Kidney tubule cell (primary cell): ENCODE measurements around the gene OMG.
"Not testable (repeated sequence)": the region's sequence is repeated elsewhere in the genome, so short reads cannot be mapped to it uniquely, and the experiment has no call there.

Experiments
- DNase-seq: peaks from one replicate; pipeline ENCODE4 v3.0.0-alpha.2; 2018; ENCODE audit warnings: low spot score

The OMG gene, protein sequence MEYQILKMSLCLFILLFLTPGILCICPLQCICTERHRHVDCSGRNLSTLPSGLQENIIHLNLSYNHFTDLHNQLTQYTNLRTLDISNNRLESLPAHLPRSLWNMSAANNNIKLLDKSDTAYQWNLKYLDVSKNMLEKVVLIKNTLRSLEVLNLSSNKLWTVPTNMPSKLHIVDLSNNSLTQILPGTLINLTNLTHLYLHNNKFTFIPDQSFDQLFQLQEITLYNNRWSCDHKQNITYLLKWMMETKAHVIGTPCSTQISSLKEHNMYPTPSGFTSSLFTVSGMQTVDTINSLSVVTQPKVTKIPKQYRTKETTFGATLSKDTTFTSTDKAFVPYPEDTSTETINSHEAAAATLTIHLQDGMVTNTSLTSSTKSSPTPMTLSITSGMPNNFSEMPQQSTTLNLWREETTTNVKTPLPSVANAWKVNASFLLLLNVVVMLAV

DNA sequence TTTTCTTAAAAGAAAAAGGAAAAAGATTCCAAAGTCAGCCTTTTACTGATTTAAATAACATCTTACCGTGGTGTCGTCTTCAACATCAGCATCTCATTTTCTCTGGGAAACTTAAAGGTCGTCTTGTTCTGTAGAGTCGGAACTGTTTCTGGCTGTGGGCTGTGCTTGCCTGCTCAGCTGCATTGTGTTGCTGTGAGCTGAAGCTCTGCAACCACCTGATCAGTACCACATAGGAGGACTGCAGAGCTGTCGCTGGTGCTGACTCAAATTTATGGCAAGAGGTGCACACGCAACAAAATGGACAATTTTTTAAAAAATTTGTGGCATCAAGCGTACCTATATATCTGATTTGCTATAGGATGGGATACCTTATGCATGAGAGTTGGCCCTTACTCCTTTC lies at the start of gene OMG:
Gene OMG (minus strand): TSS at position 150 of the 400 bp plus-strand sequence. CDS start 908 bp downstream, outside the sequence.
- DNase-seq: no peak

DNA sequence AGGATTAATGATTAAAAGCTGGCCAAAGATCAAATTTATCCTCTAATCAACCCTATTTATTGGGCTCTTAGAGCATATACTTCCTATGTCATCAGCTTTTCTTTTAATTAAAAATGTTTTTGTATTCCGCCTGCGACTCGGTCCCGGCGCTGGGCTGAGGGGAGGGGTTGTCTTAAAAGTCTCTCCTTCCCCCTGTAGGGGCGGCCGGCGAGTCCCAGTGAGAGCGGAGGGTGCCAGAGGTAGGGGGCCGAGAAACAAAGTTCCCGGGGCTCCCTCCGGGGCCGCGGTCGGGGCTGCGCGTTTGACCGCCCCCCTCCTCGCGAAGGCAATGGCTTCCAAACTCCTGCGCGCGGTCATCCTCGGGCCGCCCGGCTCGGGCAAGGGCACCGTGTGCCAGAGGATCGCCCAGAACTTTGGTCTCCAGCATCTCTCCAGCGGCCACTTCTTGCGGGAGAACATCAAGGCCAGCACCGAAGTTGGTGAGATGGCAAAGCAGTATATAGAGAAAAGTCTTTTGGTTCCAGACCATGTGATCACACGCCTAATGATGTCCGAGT lies 48.2 kb upstream of the OMG start:
- DNase-seq: not testable (repeated sequence)

DNA sequence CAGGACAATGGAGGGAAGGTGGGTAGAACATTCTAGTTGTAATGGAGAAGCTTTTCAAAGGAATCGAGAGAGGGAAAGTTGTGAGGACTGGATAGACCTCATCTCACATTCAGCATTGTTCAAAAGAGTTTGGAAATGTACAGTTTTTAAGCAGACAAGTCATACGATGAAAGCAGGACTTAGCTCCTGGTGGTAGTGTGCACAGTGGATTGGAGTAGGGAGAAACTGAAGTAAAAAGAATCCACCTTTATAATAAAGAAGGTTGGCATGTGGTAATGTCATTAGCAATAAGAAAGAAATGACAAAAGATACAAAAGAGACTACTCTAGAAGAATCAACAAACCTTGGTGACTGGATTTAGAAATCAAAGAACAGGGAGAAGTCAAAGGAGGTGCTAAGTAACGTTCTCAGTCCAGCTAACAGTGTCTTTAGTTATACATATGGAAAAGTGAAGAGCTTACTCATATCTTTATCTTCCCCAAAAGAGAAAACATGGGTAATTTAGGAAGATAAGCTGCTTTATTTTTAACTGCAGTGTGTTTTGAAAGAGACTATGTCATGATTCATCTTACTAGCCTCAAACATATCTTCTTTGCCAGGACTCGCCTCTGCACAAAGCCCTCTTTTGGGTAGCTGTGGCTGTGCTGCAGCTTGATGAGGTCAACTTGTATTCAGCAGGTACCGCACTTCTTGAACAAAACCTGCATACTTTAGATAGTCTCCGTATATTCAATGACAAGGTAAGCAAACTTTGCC lies 43.0 kb upstream of the OMG start:
- DNase-seq: no peak

DNA sequence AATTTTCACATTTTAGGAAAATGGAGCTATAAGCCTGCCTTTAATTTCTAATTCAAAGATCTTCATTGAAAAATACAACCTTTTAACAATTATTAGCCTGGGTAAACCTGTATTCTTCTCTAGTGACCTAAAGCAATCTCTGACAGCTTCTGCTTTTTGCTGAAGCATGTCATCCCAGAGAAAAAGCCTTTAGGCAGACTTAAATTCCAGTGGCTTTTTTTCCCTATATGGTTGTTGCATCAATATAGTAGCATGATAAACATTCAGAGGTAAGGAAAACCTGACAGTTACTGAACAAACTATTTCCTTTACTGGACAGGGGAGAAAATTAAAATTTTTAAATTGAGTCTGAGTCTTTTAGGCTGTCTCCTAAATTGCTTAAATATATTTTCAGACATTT lies 32.2 kb upstream of the OMG start:
- DNase-seq: no peak

DNA sequence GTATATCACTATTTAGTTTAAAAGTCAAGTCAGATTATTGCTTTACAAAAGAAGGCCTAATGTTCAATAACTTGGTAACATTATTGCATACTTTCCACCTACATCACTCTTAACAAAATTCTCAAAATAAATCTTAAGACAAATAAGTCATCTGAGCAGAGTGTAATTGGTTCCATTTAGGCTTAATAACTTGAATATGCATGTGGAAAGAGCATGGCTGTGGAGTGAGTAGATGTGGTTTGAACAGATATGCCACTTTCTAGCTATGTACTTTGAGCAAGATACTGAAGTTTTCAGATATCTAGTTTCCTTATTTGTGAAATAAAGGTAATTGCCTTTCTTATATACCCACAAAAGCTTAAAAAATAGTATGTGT lies 31.1 kb upstream of the OMG start:
- no peak for DNase-seq

- DNase-seq: peak; percentile 82
Measured at GRCh38 chr17:31327534-31328159, 30.6 kb upstream of the OMG start.

DNA sequence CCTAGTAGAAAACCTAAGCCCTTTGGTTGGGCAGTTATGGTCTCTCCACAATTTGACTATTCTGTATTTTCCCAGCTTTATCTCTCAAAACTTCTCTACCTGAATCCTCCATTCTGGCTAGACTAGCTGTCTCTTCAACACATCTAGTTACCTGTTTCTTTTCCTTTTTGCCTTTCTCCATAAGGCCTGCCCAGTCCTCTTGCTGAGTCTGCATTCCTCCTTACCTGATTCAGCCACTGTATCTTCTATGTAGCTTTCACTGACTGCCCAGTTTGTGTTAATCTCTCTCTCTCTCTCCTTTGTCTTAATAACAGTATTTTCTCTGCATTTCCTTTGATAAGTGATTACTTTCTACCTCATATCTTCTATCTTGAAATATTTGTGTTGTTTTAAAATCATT lies 26.5 kb upstream of the OMG start:
- DNase-seq: no peak

GRCh38 chr17:31321966-31322365 lies 24.9 kb upstream of the OMG start:
- DNase-seq: no peak

GRCh38 chr17:31321481-31321880 lies 24.4 kb upstream of the OMG start, which contains the start of gene EVI2A:
EVI2A (minus strand) TSS chr17:31321622; CDS start chr17:31319013, 2,609 bp downstream.
- peak; percentile 56 for DNase-seq

DNA sequence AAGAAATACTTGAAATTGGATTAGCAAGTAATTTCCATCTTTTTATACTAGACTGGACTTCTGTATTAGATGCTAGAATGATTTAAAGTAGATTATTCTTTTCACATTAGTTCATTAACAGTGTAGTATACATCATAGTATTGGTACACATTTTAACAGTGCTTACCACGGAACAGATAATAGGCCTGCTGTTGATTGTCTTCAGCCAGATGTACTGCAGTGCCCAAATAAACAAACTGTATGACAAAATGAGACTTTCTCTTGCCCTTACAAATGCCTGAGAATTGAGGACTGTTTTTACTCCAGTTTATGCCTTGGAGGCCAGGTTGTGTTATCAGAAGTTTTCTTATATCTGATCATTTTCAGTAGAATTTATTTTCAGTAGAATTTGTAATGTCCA lies 23.8 kb upstream of the OMG start:
- no peak for DNase-seq

GRCh38 chr17:31320241-31320640 lies 23.2 kb upstream of the OMG start:
- DNase-seq: no peak

DNA sequence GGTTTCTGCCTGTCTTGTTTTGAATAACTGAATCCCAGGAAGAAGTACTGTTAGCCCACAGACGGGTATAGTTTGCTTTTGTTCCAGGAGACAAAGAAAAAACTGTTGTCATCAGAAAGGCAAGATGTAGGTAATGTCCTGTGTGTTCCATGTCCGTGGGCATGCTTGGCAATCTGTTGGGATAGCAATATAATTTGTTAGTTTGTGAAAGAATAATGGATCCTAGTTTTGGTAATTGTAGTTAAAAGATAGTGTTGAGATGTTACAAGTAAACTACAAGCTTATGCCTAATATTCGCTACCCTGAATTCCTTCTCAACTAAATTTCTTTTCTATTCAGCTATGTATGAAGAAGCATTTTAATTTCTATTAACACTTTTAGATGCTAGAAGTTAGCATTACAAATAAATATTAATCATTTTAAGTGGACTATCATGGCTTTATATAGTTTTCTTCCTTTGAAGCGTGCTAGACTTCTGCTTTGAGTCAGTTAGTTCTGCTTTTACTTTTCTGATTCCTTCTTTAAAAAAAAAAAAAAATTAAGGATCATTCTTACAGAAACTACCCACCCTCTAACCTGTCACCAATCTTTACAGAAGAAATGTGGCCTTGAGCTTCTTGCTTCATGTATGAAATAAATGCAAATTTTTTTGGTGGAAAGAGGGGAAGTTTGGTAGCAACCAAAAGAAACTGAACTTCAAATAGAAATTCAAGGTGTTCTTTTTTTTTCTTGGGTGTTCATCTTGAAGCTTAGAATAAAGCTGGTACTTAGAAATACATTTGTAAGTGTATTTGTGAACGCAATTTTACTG lies 22.0 kb upstream of the OMG start:
- no peak for DNase-seq

DNA sequence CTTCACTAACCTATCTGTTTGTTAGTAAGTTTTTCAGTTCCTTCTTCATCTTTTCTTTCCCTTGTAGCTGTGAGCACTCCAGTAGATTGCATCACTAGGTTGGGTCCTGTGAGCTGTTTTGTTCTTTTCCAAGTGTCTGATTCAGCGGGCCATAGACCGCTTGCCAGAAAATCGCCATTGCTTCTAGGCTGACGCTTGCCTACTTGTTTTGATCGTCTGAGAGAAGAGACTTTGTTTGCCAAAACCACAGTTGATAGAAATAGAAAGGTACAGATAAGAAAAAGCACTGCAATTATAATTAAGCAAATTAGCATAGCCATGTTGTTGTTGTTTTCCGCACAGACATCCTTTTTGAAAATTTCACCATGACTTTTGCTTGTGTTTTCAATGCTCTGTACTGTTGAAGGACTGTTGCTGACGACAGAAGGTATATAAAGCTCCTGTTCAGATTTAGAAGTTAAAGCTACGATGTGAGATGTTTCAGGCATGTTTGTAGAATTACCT lies 21.3 kb upstream of the OMG start:
- DNase-seq: peak; percentile 46

DNA sequence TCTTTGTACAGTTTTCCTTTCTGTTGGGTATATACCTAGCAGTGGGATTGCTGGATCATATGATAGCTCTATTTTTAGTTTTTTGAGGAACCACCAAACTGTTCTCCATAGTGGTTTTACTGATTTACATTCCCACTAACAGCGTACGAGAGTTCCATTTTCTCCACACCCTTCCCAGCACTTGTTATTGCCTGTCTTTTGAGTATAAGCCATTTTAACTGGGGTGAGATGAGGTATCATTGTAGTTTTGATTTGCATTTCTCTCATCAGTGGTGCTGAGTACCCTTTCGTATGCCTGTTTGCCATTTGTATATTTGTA lies 17.7 kb upstream of the OMG start:
- DNase-seq: no peak

- peak; percentile 27 for DNase-seq
Measured at GRCh38 chr17:31313982-31314781, 17.1 kb upstream of the OMG start, which contains the start of gene EVI2B. EVI2B (minus strand) TSS chr17:31314054; CDS start chr17:31305609, 8,445 bp downstream.

DNA sequence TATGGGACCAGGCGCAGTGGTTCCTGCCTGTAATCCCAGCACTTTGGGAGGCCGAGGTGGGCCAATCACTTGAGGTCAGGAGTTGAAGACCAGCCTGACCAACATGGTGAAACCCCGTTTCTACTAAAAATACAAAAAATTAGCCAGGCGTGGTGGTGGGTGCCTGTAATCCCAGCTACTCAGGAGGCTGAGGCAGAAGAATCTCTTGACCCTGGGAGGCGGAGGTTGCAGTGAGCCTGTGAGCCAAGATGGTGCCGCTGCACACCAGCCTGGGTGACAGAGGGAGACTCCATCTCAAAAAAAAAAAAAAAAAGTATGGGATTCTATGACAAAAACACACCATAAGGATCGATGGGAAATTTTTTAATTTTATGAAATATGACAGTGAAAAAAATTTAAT lies 15.2 kb upstream of the OMG start:
- DNase-seq: not testable (repeated sequence)

DNA sequence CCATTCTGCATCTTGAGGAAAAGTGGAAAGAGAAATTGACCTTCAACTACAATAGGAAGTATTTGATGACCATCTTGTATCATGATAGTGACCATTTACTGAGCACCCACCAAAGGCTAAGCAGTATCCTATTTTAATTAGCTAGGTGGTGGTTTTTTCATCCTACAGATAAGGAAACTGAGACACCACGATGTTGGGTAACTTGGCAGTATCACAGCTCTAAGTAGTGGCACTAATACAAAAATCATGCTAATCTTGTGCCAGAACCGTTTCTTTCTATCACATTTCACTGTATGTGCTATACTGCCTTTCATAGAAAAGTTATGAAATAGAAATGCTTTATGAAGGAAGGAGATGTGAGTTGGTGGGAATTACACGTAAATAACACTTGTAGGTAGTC lies 14.5 kb upstream of the OMG start:
- DNase-seq: no peak

- DNase-seq: no peak
Measured at GRCh38 chr17:31310886-31311285, 13.8 kb upstream of the OMG start.

GRCh38 chr17:31310260-31310659 lies 13.2 kb upstream of the OMG start:
- no peak for DNase-seq

DNA sequence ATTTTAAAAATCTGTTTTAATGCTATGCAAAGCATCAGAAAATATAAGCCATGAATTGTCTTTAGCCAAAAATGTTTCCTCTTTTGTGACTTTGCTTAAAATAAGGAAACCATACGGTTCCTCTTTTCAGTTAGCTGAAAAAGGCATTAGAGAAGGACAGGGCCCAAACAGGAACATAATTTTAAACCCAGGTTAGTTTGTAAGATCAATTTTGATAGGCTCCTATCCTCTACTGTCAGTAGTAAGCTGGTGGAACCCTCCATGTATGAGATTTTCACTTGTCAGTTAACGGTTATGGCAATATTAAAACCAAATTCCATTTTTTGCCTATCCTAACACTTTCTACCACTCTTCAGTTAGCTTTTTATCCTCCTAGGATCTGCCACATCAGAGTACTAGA lies 12.5 kb upstream of the OMG start:
- no peak for DNase-seq
